D721Med (cell line): ENCODE results near the gene GRK4.

Source experiments
- DNase-seq: peaks from one replicate; pipeline ENCODE4 v3.0.0; 2011; ENCODE audit warnings: low spot score; ENCODE audit not compliant: insufficient read length
- FAIRE-seq: peaks from 2 replicates; lab custom pipeline; 2011; peaks lifted over from hg19 to GRCh38; lab: Jason Lieb, UNC
- TF ChIP-seq, protein P1 (sequence below): IDR thresholded peaks from 2 replicates; pipeline ENCODE4 v1.5.1; 2012; ENCODE audit warnings: mild to moderate bottlenecking, control low read depth; ENCODE audit not compliant: insufficient read depth; ENCODE audit errors: missing control alignments

Gene GRK4

DNA sequence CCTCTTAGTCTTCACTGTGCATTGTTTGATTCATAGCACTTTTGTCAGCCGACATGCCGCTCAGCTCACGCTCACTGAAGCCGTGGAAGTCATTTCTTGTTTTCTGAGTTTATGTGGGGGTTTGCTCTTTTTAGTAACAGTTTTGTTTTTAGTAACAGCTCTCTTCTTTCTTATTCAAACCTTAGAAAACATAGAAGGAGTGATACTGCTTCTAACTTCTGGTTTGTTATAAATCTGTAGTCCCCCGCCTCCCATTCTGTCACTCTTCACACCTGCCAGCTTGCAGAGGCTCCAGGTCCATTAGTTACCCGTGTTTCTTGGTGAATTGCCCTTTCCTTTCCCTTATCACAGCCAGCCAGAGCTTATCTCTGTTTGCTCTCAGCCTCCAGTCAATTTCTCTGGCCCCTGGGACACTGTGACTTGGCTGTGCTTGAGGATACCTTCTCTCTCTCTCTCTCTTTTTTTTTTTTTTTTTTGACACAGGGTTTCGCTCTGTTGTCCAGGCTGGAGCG lies 50.5 kb downstream of the GRK4 start:
- TF ChIP-seq, protein P1, sequence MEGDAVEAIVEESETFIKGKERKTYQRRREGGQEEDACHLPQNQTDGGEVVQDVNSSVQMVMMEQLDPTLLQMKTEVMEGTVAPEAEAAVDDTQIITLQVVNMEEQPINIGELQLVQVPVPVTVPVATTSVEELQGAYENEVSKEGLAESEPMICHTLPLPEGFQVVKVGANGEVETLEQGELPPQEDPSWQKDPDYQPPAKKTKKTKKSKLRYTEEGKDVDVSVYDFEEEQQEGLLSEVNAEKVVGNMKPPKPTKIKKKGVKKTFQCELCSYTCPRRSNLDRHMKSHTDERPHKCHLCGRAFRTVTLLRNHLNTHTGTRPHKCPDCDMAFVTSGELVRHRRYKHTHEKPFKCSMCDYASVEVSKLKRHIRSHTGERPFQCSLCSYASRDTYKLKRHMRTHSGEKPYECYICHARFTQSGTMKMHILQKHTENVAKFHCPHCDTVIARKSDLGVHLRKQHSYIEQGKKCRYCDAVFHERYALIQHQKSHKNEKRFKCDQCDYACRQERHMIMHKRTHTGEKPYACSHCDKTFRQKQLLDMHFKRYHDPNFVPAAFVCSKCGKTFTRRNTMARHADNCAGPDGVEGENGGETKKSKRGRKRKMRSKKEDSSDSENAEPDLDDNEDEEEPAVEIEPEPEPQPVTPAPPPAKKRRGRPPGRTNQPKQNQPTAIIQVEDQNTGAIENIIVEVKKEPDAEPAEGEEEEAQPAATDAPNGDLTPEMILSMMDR, result no peak
- FAIRE-seq, result no peak
- DNase-seq, result no peak

DNA sequence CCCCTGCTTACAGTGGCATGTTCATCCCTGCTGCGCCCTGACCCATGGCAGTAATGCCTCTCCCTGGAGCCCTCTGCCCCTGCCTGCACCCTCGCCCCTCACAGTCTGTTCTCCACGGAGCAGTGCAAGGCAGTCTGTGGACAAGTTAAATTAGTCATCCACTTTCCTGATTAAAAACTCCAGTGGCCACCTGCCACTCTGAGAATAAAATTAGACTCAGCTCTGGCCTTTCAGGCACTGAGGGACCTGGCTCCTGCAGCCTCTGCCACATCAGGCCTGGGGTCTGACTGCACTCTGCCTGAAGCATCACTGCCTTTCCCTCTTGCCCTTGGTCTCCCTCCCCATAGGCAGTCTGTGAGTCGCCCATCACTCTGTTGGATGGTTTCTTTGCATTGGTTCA lies 53.6 kb downstream of the GRK4 start:
- DNase-seq (no peak), FAIRE-seq (no peak)
- TF ChIP-seq, protein P1, result no peak

DNA sequence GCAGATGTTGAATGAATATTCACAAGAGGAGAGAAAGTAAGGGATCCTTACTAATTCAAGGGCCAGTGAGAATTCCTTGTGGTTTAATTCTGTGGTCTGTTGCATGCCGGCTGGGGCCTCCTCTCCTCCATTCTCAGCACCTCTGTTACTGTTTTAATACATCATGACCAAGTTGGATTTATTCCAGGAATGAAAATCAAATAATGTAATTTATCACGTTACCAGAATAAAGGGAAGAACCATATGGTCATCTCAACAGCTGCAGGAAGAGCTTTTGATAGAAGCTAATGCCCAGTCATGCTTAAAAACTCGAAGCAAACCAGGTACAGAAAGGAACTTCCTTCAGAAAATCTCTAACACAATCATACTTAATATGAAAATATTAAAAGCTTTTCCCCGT lies 54.1 kb downstream of the GRK4 start:
- TF ChIP-seq, protein P1, result no peak

DNA sequence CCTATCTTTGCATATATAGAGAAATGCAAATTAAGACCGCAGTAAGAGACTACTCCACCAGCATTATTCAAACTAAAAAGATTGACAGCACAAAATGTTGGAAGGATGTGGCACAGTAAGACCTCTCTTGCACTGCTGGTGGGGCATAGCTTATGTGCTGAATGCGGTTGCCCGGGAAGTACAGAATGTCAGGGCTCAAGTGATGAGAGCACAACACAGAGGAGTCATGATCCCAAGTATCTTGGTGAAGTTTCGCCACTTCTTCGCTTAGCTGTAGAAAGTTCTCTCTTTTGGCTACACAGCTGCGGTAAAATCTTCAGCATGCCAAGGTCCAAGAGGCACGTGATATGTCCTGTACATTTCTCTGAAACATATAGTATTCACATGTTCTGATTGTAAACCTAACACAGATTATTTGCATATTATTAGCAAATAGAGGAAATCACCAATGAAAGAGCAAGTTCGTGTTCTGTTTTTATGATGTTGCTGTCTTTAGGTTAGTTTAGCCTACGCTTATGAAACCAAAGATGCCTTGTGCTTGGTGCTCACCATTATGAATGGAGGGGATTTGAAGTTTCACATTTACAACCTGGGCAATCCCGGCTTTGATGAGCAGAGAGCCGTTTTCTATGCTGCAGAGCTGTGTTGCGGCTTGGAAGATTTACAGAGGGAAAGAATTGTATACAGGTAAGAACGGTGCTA lies 55.9 kb downstream of the GRK4 start:
- FAIRE-seq (no peak), DNase-seq (no peak)

More for the DNA sequence above, 54.1 kb downstream of the GRK4 start:
- no peak for FAIRE-seq
- DNase-seq, result no peak

DNA sequence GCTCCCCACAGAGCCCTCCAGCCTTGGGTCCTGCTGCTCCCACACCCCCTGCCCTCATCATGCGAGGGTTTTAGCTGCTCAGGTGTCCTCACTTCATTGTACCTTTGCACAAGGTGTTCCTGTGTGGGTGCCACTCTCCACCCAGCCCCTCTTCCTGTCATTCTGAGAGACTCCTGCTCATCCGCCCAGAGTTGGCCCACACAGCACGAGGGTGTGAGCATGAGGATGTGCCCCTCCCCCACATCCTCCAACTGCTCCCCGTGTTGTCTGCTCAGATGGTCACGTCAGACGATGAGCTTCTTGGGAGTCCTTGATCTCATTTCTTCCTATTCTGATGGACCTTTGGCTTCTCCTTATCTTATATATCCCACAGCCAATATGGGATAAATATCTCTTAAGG lies 57.8 kb downstream of the GRK4 start:
- FAIRE-seq (no peak), DNase-seq (no peak)
- TF ChIP-seq, protein P1, result no peak

More for the DNA sequence above, 55.9 kb downstream of the GRK4 start:
- TF ChIP-seq, protein P1, result no peak

DNA sequence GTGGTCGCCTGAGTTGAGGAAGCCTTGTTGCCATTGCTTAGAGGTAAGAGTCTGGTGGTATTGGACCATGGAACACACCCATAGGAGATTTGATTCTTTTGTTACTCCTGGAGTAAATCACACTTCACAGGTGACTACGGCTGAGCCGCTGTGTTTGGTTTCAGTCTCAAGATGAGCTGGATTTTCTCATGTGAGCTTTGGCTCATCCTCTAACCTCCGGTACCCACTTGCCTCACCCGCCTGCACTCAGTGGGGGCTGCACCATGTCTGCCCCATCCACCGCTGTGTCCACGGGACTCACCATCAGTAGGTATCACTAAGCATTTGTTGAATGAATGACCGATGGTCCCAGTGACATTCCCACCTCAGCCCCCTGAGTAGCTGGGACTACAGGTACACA lies 58.3 kb downstream of the GRK4 start:
- DNase-seq (no peak), FAIRE-seq (no peak)

More for the DNA sequence above, 58.3 kb downstream of the GRK4 start:
- TF ChIP-seq, protein P1, result no peak
